Subcutaneous abdominal adipose tissue (tissue), 5 donors: ENCODE measurements around the gene SKAP1.
"Not testable (repeated sequence)": the region's sequence is repeated elsewhere in the genome, so short reads cannot be mapped to it uniquely, and the experiment has no call there.

Source experiments
- H3K27ac ChIP-seq: one replicate; pipeline ENCODE4 v1.7.0; 2013; ENCODE audit warnings: low read depth, mild to moderate bottlenecking, inconsistent platforms, low read length, moderate library complexity
- H3K27me3 ChIP-seq, 5 donors: one replicate each; pipeline ENCODE4 v1.7.0; 2013; ENCODE audit warnings: low read length in 5 of 5, inconsistent platforms in 1 of 5; ENCODE audit not compliant: control insufficient read depth in 5 of 5, insufficient read depth in 4 of 5
- H3K36me3 ChIP-seq, 5 donors: one replicate each; pipeline ENCODE4 v1.7.0; 2013; ENCODE audit warnings: low read length in 5 of 5; ENCODE audit not compliant: control insufficient read depth in 5 of 5, insufficient read depth in 5 of 5
- H3K4me1 ChIP-seq, 5 donors: one replicate each; pipeline ENCODE4 v1.7.0; 2013; ENCODE audit warnings: low read length in 5 of 5, mild to moderate bottlenecking in 3 of 5, moderate library complexity in 1 of 5; ENCODE audit not compliant: control insufficient read depth in 5 of 5, insufficient read depth in 5 of 5
- H3K4me3 ChIP-seq, 5 donors: one replicate each; pipeline ENCODE4 v1.7.0; 2013; ENCODE audit warnings: low read length in 5 of 5, low read depth in 1 of 5
- H3K9ac ChIP-seq, 5 donors: one replicate each; pipeline ENCODE4 v1.7.0; 2013; ENCODE audit warnings: low read length in 5 of 5, mild to moderate bottlenecking in 4 of 5, moderate library complexity in 3 of 5
- H3K9me3 ChIP-seq, 5 donors: one replicate each; pipeline ENCODE4 v1.7.0; 2013; ENCODE audit warnings: low read length in 5 of 5; ENCODE audit not compliant: control insufficient read depth in 5 of 5
- donor health status: healthy.
- donor health status: healthy.
- donor health status: healthy.
- donor health status: healthy.
- donor health status: healthy.

Gene SKAP1

GRCh38 chr17:48449335-48449734 lies 19.3 kb upstream of the SKAP1 start:
- H3K27ac ChIP-seq, H3K9ac ChIP-seq, H3K4me1 ChIP-seq, H3K9me3 ChIP-seq, H3K27me3 ChIP-seq, H3K4me3 ChIP-seq, H3K36me3 ChIP-seq: not testable (repeated sequence)

GRCh38 chr17:48445248-48445620 lies 15.2 kb upstream of the SKAP1 start:
- H3K4me3 ChIP-seq, result no peak overlapping the region
- H3K36me3 ChIP-seq, result no peaks in the 10 kb centered on the region
- no peaks in the 10 kb centered on the region for H3K9me3 ChIP-seq
- peaks cover 0 to 15% (median 0%) of the 10 kb centered on the region in 5 donors for H3K4me1 ChIP-seq
- no peak overlapping the region for H3K9ac ChIP-seq
- peaks cover 0 to 6% (median 2%) of the 10 kb centered on the region in 5 donors for H3K27me3 ChIP-seq
- no peak overlapping the region for H3K27ac ChIP-seq

- peaks cover 0 to 6% (median 2%) of the 10 kb centered on the region in 5 donors for H3K27me3 ChIP-seq
- peaks cover 0 to 21% (median 3%) of the 10 kb centered on the region in 5 donors for H3K4me1 ChIP-seq
- no peak overlapping the region for H3K4me3 ChIP-seq
- H3K27ac ChIP-seq, result no peak overlapping the region
- H3K36me3 ChIP-seq, result no peaks in the 10 kb centered on the region
- H3K9me3 ChIP-seq, result no peaks in the 10 kb centered on the region
- no peak overlapping the region for H3K9ac ChIP-seq
Observed at GRCh38 chr17:48444516-48445247, 14.7 kb upstream of the SKAP1 start.

GRCh38 chr17:48443712-48444111 lies 13.7 kb upstream of the SKAP1 start:
- Histone ChIP-seq H3K4me3 (no peak overlapping the region), H3K9ac (no peak overlapping the region), H3K27ac (no peak overlapping the region), H3K36me3 (no peaks in the 10 kb centered on the region), H3K27me3 (peaks cover 0 to 6% (median 2%) of the 10 kb centered on the region in 5 donors), H3K4me1 (peaks cover 0 to 22% (median 4%) of the 10 kb centered on the region in 5 donors), H3K9me3 (no peaks in the 10 kb centered on the region)

GRCh38 chr17:48442819-48443218 lies 12.8 kb upstream of the SKAP1 start:
- Histone ChIP-seq H3K27me3 (peaks cover 0 to 6% (median 2%) of the 10 kb centered on the region in 5 donors), H3K36me3 (no peaks in the 10 kb centered on the region), H3K4me1 (peaks cover 0 to 22% (median 4%) of the 10 kb centered on the region in 5 donors), H3K4me3 (no peak overlapping the region), H3K9ac (no peak overlapping the region), H3K27ac (no peak overlapping the region), H3K9me3 (no peaks in the 10 kb centered on the region)

GRCh38 chr17:48441862-48442261 lies 11.8 kb upstream of the SKAP1 start:
- H3K27ac ChIP-seq, result no peak overlapping the region
- H3K9ac ChIP-seq, result no peak overlapping the region
- no peak overlapping the region for H3K4me3 ChIP-seq
- peaks cover 0 to 22% (median 4%) of the 10 kb centered on the region in 5 donors for H3K4me1 ChIP-seq
- no peaks in the 10 kb centered on the region for H3K36me3 ChIP-seq
- no peaks in the 10 kb centered on the region for H3K9me3 ChIP-seq
- H3K27me3 ChIP-seq, result peaks cover 0 to 8% (median 2%) of the 10 kb centered on the region in 5 donors

- H3K27me3 ChIP-seq, result peaks cover 0 to 13% (median 2%) of the 10 kb centered on the region in 5 donors
- H3K9me3 ChIP-seq, result no peaks in the 10 kb centered on the region
- no peak overlapping the region for H3K4me3 ChIP-seq
- peaks cover 0 to 22% (median 5%) of the 10 kb centered on the region in 5 donors for H3K4me1 ChIP-seq
- H3K36me3 ChIP-seq, result no peaks in the 10 kb centered on the region
- no peak overlapping the region for H3K9ac ChIP-seq
- no peak overlapping the region for H3K27ac ChIP-seq
Observed at GRCh38 chr17:48441231-48441711, 11.3 kb upstream of the SKAP1 start.

- H3K36me3 ChIP-seq, result no peaks in the 10 kb centered on the region
- H3K4me3 ChIP-seq, result no peak overlapping the region
- peaks cover 0 to 22% (median 5%) of the 10 kb centered on the region in 5 donors for H3K4me1 ChIP-seq
- H3K27ac ChIP-seq, result no peak overlapping the region
- H3K9me3 ChIP-seq, result no peaks in the 10 kb centered on the region
- no peak overlapping the region for H3K9ac ChIP-seq
- H3K27me3 ChIP-seq, result peaks cover 0 to 13% (median 2%) of the 10 kb centered on the region in 5 donors
Observed at GRCh38 chr17:48440669-48441068, 10.7 kb upstream of the SKAP1 start.

- H3K27me3 ChIP-seq, result peaks cover 0 to 13% (median 2%) of the 10 kb centered on the region in 5 donors
- H3K4me1 ChIP-seq, result peaks cover 0 to 22% (median 5%) of the 10 kb centered on the region in 5 donors
- H3K9ac ChIP-seq, result no peak overlapping the region
- no peaks in the 10 kb centered on the region for H3K9me3 ChIP-seq
- no peak overlapping the region for H3K27ac ChIP-seq
- H3K4me3 ChIP-seq, result no peak overlapping the region
- H3K36me3 ChIP-seq, result no peaks in the 10 kb centered on the region
Observed at GRCh38 chr17:48439875-48440505, 10.0 kb upstream of the SKAP1 start.

- H3K4me3 ChIP-seq, result no peak overlapping the region
- H3K27me3 ChIP-seq, result peaks cover 0 to 6% (median 3%) of the 10 kb centered on the region in 5 donors
- H3K27ac ChIP-seq, result no peak overlapping the region
- no peaks in the 10 kb centered on the region for H3K9me3 ChIP-seq
- no peaks in the 10 kb centered on the region for H3K36me3 ChIP-seq
- H3K4me1 ChIP-seq, result peaks cover 0 to 22% (median 5%) of the 10 kb centered on the region in 5 donors
- H3K9ac ChIP-seq, result no peak overlapping the region
Observed at GRCh38 chr17:48439110-48439850, 9.3 kb upstream of the SKAP1 start.
